Neural progenitor cell (in vitro differentiated cells): ENCODE data around the gene DTD1. TPM values are rescaled to one million over a fixed set of nuclear protein-coding genes. Genes with fewer than 3 reads are reported as not detected.

ENCODE experiments used
- DNase-seq: peaks from one replicate; pipeline ENCODE4 v3.0.0-alpha.2; 2016; ENCODE audit warnings: low spot score
- H2AFZ ChIP-seq: fragments of 200-600 bp; sonication (generic); replicated peaks from 2 replicates; pipeline ENCODE4 v1.6.1; 2016; ENCODE audit warnings: antibody characterized with exemption
- H3F3A ChIP-seq: fragments of 200-600 bp; sonication (generic); 2 replicates; pipeline ENCODE4 v1.6.1; 2016; ENCODE audit warnings: antibody characterized with exemption, low read depth
- H3K27ac ChIP-seq: fragments of 200-600 bp; sonication (generic); 2 replicates; pipeline ENCODE4 v1.5.1; 2016; ENCODE audit warnings: mild to moderate bottlenecking
- H3K27me3 ChIP-seq: fragments of 200-600 bp; sonication (generic); 2 replicates; pipeline ENCODE4 v1.6.1; 2016; ENCODE audit warnings: mild to moderate bottlenecking, moderate library complexity
- H3K36me3 ChIP-seq: fragments of 200-600 bp; sonication (generic); 2 replicates; pipeline ENCODE4 v1.5.1; 2016
- H3K4me1 ChIP-seq: fragments of 200-600 bp; sonication (generic); 2 replicates; pipeline ENCODE4 v1.6.1; 2016; ENCODE audit warnings: mixed run types
- H3K4me2 ChIP-seq: fragments of 200-600 bp; sonication (generic); 2 replicates; pipeline ENCODE4 v1.6.1; 2016
- H3K4me3 ChIP-seq: fragments of 200-600 bp; sonication (generic); 2 replicates; pipeline ENCODE4 v1.5.1; 2016
- H3K79me2 ChIP-seq: fragments of 200-600 bp; sonication (generic); 2 replicates; pipeline ENCODE4 v1.6.1; 2016; ENCODE audit warnings: low read depth
- H3K9ac ChIP-seq: fragments of 200-600 bp; sonication (generic); 2 replicates; pipeline ENCODE4 v1.6.1; 2016
- H3K9me3 ChIP-seq: fragments of 200-600 bp; sonication (generic); 2 replicates; pipeline ENCODE4 v1.5.1; 2016; ENCODE audit warnings: low read depth
- H4K20me1 ChIP-seq: fragments of 200-600 bp; sonication (generic); 2 replicates; pipeline ENCODE4 v1.6.1; 2016; ENCODE audit warnings: low read depth
- H3K27ac Mint-ChIP-seq: 3 replicates; pipeline ENCODE4 v1.8.0; 2021; ENCODE audit warnings: mixed read lengths
- H3K27me3 Mint-ChIP-seq: 2 replicates; pipeline ENCODE4 v1.8.0; 2022; ENCODE audit warnings: low read depth, mild to moderate bottlenecking, inconsistent platforms, moderate library complexity, mixed read lengths; ENCODE audit not compliant: insufficient read depth
- H3K36me3 Mint-ChIP-seq: 3 replicates; pipeline ENCODE4 v1.8.0; 2021; ENCODE audit warnings: mixed read lengths
- H3K4me1 Mint-ChIP-seq: 3 replicates; pipeline ENCODE4 v1.8.0; 2021; ENCODE audit warnings: mixed read lengths
- H3K4me3 Mint-ChIP-seq: 3 replicates; pipeline ENCODE4 v1.8.0; 2021; ENCODE audit warnings: mild to moderate bottlenecking, moderate library complexity, mixed read lengths
- H3K9me3 Mint-ChIP-seq: 3 replicates; pipeline ENCODE4 v1.8.0; 2020; ENCODE audit warnings: mixed read lengths
- EZH2 ChIP-seq: fragments of 200-600 bp; sonication (generic); IDR thresholded peaks from 2 replicates; pipeline ENCODE4 v1.6.1; 2017; ENCODE audit warnings: antibody characterized with exemption, mild to moderate bottlenecking, moderate library complexity
- EZH2phosphoT487 ChIP-seq: fragments of 200-600 bp; sonication (generic); IDR thresholded peaks from 2 replicates; pipeline ENCODE4 v1.6.1; 2017; ENCODE audit warnings: antibody characterized with exemption
- total RNA-seq: library from RNA; depleted of rRNA; stranded (reverse); fragments of >200 nt; gene quantifications from 2 replicates; pipeline ENCODE4 v1.2.3, GENCODE V29; 2015; ENCODE audit warnings: low replicate concordance
- TF ChIP-seq, protein P1 (sequence below): fragments of 200-600 bp; sonication (generic); IDR thresholded peaks from 2 replicates; pipeline ENCODE4 v1.5.1; 2017; ENCODE audit warnings: antibody characterized with exemption, mild to moderate bottlenecking

The DTD1 gene
- total RNA-seq, 1 donor from 2014 or later: 92.6 TPM

DNA sequence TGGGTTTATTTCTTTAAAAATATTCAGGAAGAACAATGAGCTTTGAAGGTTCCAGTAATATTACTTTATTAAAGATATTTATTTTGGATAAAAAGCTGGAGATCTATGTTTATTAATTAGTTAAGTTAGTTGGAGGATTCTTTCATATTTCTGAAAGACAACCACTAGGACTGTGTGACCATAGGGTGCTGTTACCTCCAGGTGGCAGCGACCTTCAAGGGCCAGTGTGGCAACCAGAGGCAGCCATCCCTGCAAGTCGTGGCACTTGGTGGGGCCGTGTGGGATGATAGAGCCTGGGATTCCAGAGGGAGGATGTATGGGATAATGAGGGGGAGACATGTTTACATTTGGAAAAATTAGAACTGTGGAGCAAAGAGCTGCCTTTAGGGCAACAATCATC lies 130.3 kb downstream of the DTD1 start:
- Mint-ChIP-seq H3K36me3 (peaks cover 8% of the 10 kb centered on the region), H3K27ac (no peak overlapping the region), H3K4me3 (no peak overlapping the region), H3K9me3 (peaks cover 8% of the 10 kb centered on the region), H3K27me3 (no peaks in the 10 kb centered on the region), H3K4me1 (peaks cover 6% of the 10 kb centered on the region)
- Histone ChIP-seq H3K27me3 (no peaks in the 10 kb centered on the region), H3K4me3 (no peak overlapping the region), H3K4me2 (no peak overlapping the region), H3K36me3 (no peaks in the 10 kb centered on the region), H3K79me2 (no peaks in the 10 kb centered on the region), H3K27ac (no peak overlapping the region), H3F3A (no peaks in the 10 kb centered on the region), H3K9ac (no peak overlapping the region), H4K20me1 (peaks cover 3% of the 10 kb centered on the region), H3K9me3 (peaks cover 7% of the 10 kb centered on the region), H3K4me1 (peaks cover 3% of the 10 kb centered on the region), H2AFZ (no peak overlapping the region)
- DNase-seq: no peak
- TF ChIP-seq, protein P1, sequence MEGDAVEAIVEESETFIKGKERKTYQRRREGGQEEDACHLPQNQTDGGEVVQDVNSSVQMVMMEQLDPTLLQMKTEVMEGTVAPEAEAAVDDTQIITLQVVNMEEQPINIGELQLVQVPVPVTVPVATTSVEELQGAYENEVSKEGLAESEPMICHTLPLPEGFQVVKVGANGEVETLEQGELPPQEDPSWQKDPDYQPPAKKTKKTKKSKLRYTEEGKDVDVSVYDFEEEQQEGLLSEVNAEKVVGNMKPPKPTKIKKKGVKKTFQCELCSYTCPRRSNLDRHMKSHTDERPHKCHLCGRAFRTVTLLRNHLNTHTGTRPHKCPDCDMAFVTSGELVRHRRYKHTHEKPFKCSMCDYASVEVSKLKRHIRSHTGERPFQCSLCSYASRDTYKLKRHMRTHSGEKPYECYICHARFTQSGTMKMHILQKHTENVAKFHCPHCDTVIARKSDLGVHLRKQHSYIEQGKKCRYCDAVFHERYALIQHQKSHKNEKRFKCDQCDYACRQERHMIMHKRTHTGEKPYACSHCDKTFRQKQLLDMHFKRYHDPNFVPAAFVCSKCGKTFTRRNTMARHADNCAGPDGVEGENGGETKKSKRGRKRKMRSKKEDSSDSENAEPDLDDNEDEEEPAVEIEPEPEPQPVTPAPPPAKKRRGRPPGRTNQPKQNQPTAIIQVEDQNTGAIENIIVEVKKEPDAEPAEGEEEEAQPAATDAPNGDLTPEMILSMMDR: no peak
- TF ChIP-seq EZH2phosphoT487 (no peak), EZH2 (no peak)

DNA sequence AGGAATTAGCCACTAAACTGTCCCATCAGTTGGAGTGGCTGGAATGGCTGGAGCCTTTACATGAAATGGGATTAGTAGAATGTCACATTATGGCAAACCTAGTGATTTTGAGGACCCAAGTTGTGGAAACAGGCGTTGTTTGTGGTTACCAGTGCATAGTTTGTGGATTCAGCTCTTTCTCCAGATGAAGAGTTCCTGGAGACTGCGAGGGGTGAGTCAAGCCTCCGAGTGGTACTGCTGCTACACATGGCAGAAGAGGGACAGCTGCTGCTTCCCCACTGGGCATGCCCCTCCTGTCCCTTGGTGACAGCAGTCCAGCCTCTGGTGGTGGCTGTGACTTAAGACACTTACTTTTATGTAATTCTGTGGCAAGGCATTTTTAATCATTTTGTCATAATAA lies 131.6 kb downstream of the DTD1 start:
- Histone ChIP-seq H3K9me3 (peaks cover 7% of the 10 kb centered on the region), H4K20me1 (no peaks in the 10 kb centered on the region), H3K27me3 (no peaks in the 10 kb centered on the region), H3K4me1 (no peaks in the 10 kb centered on the region), H3K4me3 (no peak overlapping the region), H2AFZ (no peak overlapping the region), H3K4me2 (no peak overlapping the region), H3F3A (no peaks in the 10 kb centered on the region), H3K79me2 (no peaks in the 10 kb centered on the region), H3K27ac (no peak overlapping the region), H3K36me3 (no peaks in the 10 kb centered on the region), H3K9ac (no peak overlapping the region)
- Mint-ChIP-seq H3K4me3 (no peak overlapping the region), H3K36me3 (peaks cover 4% of the 10 kb centered on the region), H3K9me3 (peaks cover 8% of the 10 kb centered on the region), H3K4me1 (peaks cover under 1% of the 10 kb centered on the region), H3K27me3 (no peaks in the 10 kb centered on the region), H3K27ac (no peak overlapping the region)
- no peak for DNase-seq
- TF ChIP-seq EZH2: no peak
- no peak for TF ChIP-seq EZH2phosphoT487
- TF ChIP-seq, protein P1: no peak

DNA sequence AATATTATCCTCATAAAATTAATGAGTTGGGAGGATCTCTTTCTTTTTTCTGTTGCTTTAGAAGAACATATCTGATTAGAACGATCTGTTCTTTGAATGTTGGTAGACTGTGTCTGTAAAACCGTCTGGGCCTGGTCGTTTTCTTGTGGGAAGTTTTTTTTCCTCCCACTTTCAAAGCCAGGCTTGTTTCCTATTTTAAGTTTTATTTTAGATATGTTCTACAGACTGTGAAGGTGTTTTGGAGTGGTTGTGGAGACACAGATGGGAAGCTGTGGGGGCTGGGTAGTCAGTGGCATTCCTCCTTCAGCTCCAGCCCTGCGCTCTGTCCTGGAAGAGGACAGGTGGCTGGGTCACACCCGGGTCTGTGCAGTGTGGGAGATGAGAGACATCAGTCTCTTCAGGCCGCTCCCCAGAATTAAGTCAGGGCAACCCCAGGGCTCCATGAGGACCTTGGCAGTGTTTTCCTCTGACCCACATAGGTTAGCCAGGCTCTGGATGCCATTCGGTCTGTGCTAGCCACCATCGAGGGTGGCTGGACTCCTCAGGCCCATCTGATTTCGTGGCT lies 133.8 kb downstream of the DTD1 start:
- Mint-ChIP-seq H3K4me3 (no peak overlapping the region), H3K36me3 (peaks cover 4% of the 10 kb centered on the region), H3K4me1 (peaks cover 8% of the 10 kb centered on the region), H3K27ac (no peak overlapping the region), H3K27me3 (peaks cover 3% of the 10 kb centered on the region), H3K9me3 (peaks cover 8% of the 10 kb centered on the region)
- no peak overlapping the region for H3K9ac ChIP-seq
- no peaks in the 10 kb centered on the region for H3K27me3 ChIP-seq
- TF ChIP-seq EZH2phosphoT487 (no peak), EZH2 (no peak)
- TF ChIP-seq, protein P1: no peak
- no peaks in the 10 kb centered on the region for H3K79me2 ChIP-seq
- no peaks in the 10 kb centered on the region for H4K20me1 ChIP-seq
- H3K36me3 ChIP-seq: no peaks in the 10 kb centered on the region
- no peaks in the 10 kb centered on the region for H3F3A ChIP-seq
- no peak overlapping the region for H3K4me2 ChIP-seq
- H3K9me3 ChIP-seq: peaks cover 7% of the 10 kb centered on the region
- no peak overlapping the region for H2AFZ ChIP-seq
- H3K27ac ChIP-seq: no peak overlapping the region
- H3K4me1 ChIP-seq: no peaks in the 10 kb centered on the region
- no peak overlapping the region for H3K4me3 ChIP-seq
- DNase-seq: no peak
